Effector memory CD8-positive, alpha-beta T cell (primary cell): ENCODE data around the gene DNMT3A.

Experiments
- ATAC-seq: fragments of 150-1000 bp; cut with Tn5 transposase; replicated peaks from 2 replicates; pipeline ENCODE4 v1.10.0; 2021; ENCODE audit warnings: mild to moderate bottlenecking, moderate library complexity
- DNase-seq, 3 experiments: peaks; one replicate each; pipeline ENCODE4 v3.0.0; 2021
- H3K27ac Mint-ChIP-seq, 2 donors: one replicate each; pipeline ENCODE4 v1.8.0; 2022; ENCODE audit warnings: mild to moderate bottlenecking in 2 of 2, mixed read lengths in 2 of 2, moderate library complexity in 2 of 2
- H3K27me3 Mint-ChIP-seq, 2 donors: one replicate each; pipeline ENCODE4 v1.8.0; 2022; ENCODE audit warnings: mixed read lengths in 2 of 2
- H3K36me3 Mint-ChIP-seq: one replicate; pipeline ENCODE4 v1.8.0; 2022; ENCODE audit warnings: mild to moderate bottlenecking, moderate library complexity, mixed read lengths; ENCODE audit not compliant: insufficient read depth
- H3K4me1 Mint-ChIP-seq, 2 donors: one replicate each; pipeline ENCODE4 v1.8.0; 2022; ENCODE audit warnings: low read depth in 2 of 2, mixed read lengths in 2 of 2
- H3K4me3 Mint-ChIP-seq, 2 donors: one replicate each; pipeline ENCODE4 v1.8.0; 2022; ENCODE audit warnings: mild to moderate bottlenecking in 2 of 2, mixed read lengths in 2 of 2, moderate library complexity in 2 of 2
- H3K9me3 Mint-ChIP-seq, 2 donors: one replicate each; pipeline ENCODE4 v1.8.0; 2022; ENCODE audit warnings: mixed read lengths in 2 of 2

The DNMT3A gene

DNA sequence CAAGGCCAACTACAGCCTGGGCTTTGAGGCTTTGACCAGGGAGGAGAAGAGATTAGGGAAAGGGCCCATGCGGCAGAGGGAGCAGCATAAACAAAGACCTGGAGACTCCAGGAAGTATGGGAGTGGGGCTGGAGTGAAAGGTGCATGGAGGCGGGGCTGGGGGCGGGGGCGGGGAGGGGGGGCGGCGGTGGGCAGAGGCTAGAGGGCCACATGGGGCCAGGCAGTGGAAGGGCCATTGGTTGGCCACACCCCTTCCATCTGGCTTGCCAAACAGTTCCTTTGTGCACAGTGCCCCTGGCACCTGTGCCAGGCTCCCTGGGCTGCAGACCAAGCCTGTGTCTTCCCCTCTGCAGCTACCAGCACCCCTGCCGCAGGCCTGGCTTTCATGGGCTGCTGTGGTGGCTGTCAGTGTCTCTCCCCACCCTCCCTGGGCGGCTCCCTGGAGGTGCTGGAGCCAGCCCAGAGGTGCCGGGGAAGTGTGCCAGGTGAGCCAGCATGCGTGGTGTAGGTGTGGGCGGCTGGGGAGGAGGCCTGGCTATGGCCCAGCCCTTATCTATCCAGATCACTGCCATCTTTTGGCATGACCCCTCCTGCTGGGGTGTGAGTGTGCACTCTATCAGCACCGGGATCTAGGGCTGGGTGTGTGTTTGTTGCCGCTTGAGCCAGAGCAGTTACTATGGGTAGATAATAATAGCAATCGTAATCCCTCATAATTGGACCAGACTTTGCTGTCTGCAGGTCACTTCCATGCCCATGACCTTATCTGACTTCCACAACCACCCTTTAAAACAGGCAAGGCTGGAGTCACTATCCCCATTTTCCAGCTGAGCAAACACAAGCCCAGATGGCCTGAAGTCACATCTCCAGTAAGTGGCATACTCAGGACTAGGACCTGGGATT is 30.5 kb downstream of the DNMT3A start:
- no peak overlapping the region for H3K4me3 Mint-ChIP-seq
- H3K36me3 Mint-ChIP-seq: peaks cover 9% of the 10 kb centered on the region
- H3K9me3 Mint-ChIP-seq: no peaks in the 10 kb centered on the region
- no peaks in the 10 kb centered on the region for H3K27me3 Mint-ChIP-seq
- ATAC-seq: no peak
- H3K4me1 Mint-ChIP-seq: peaks cover 38 to 49% of the 10 kb centered on the region in 2 donors
- H3K27ac Mint-ChIP-seq: peak overlapping the region in 1 of 2 donors; percentile 86
- no peak for DNase-seq

DNA sequence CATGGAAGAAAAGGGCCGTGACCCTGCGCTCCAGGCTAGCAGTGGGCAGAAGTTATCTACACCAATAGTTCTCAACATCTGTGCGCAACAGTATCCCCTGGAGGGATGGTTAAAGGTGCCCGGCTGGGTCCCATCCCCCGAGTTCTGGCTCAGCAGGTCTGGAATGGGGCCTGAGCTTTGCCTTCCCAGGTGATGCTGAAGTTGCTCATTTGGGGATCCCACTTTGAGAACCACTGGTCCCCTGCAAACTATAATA is 31.1 kb downstream of the DNMT3A start:
- Mint-ChIP-seq H3K4me3 (no peak overlapping the region), H3K4me1 (peaks cover 41 to 50% of the 10 kb centered on the region in 2 donors), H3K27me3 (no peaks in the 10 kb centered on the region), H3K36me3 (peaks cover 9% of the 10 kb centered on the region), H3K27ac (peak overlapping the region; percentile 83 to 86), H3K9me3 (no peaks in the 10 kb centered on the region)
- DNase-seq (no peak), ATAC-seq (no peak)

DNA sequence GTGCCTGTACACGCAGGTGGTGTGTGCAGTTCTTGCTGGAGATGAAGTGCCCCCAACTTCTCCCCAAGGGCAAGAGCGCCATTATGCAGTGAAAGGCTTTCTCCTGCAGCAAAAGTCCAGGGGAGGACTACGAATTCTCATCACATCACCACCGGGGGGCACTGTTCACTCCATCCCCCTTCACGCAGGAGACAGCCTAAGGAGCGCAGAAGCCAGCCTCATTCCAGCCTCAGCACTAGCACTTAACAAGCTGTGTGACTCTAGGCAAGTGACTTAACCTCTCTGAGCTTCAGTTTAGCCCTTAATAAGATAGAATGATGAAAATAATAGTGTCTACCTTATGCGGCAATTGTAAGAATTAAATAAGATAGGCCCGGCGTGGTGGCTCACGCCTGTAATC is 32.3 kb downstream of the DNMT3A start:
- ATAC-seq: no peak
- peaks cover 13% of the 10 kb centered on the region for H3K36me3 Mint-ChIP-seq
- DNase-seq: peak; percentile 44 to 55 (median 48)
- peak overlapping the region; percentile 25 to 51 for H3K27ac Mint-ChIP-seq
- no peaks in the 10 kb centered on the region for H3K9me3 Mint-ChIP-seq
- H3K27me3 Mint-ChIP-seq: no peaks in the 10 kb centered on the region
- no peak overlapping the region for H3K4me3 Mint-ChIP-seq
- H3K4me1 Mint-ChIP-seq: peaks cover 49 to 55% of the 10 kb centered on the region in 2 donors

DNA sequence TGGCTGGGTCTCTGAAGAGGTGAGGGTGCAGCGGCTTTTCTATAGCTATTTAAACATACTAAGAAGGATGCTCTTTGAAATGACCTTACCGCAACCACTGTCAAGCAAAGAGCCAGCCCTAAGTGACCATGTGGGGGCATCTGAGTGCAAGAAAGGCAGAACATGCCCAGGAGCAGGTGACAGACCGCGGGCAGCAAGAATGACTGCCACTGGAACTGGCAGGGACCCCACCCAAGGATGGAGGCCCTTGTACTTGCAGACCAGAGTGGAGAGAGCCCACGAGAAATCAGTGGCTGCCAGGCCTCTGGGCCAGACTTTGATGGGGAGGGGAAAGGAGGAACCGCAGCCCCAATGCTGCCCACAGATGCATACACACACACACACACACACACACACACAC is 33.1 kb downstream of the DNMT3A start:
- ATAC-seq (no peak), DNase-seq (no peak)
- Mint-ChIP-seq H3K36me3 (peaks cover 14% of the 10 kb centered on the region), H3K27ac (peak overlapping the region; percentile 27 to 51), H3K9me3 (no peaks in the 10 kb centered on the region), H3K4me3 (no peak overlapping the region), H3K27me3 (no peaks in the 10 kb centered on the region), H3K4me1 (peaks cover 41 to 54% of the 10 kb centered on the region in 2 donors)

DNA sequence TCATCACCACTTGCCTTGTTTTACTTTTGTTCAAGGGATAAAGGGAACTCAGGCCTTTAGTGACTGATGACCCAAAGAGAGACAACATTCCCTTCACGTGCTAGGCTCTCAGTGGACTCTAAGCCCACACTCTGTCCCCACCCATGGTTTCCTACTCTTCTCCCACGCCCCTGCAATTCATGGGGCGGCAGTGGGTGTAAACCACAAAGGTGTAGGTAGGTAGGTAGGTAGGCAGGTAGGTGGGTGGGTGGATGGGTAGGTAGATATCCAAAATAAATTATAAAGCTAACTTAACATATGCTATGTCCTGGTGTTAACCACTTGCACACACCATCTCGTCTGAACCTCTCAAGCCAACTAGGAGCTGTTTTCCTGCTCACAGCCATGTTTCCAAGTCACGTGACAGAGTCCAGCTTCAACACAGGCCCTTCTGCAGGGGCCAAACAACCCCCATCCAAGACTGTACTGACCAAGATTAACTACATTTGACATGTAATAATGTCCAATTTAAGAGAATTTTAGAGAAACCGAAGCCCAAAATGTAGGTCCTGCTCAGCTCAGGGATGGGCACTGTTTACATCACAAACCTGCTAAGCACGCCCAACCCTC is 33.7 kb downstream of the DNMT3A start:
- Mint-ChIP-seq H3K4me3 (no peak overlapping the region), H3K27ac (peak overlapping the region; percentile 27 to 97), H3K4me1 (peaks cover 38 to 50% of the 10 kb centered on the region in 2 donors), H3K27me3 (no peaks in the 10 kb centered on the region), H3K36me3 (peaks cover 10% of the 10 kb centered on the region), H3K9me3 (no peaks in the 10 kb centered on the region)
- ATAC-seq (no peak), DNase-seq (no peak)

DNA sequence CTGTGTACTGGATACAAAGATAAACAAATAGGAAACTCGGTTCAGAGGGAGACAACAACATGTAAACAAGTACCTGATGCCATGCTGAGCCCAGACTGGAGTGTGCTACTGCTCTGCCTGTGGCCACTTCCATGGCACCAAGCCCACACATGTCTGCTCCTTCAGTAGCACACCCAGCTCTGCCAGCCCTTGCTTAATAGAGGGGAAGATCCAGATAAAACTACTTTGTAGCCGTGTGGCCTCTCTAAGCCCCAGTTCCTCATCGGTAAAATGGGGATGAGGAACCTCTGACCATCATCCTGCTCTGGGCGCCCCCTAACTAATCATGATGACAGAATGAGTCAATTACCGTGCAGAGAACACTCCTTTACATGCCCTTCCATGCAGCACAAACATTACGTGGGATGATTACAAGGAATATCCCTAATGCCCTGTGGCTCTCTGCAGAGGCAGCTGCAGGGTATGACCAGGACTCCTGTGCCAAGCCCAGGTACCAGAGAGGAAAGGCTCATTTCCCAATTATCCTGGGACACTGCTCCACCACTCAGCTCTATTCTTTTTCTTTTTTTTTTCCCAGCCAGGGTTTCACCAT is 34.9 kb downstream of the DNMT3A start:
- H3K27ac Mint-ChIP-seq: peak overlapping the region; percentile 49 to 97
- peaks cover 11% of the 10 kb centered on the region for H3K36me3 Mint-ChIP-seq
- no peaks in the 10 kb centered on the region for H3K27me3 Mint-ChIP-seq
- no peaks in the 10 kb centered on the region for H3K9me3 Mint-ChIP-seq
- DNase-seq (no peak), ATAC-seq (no peak)
- H3K4me1 Mint-ChIP-seq: peaks cover 42 to 56% of the 10 kb centered on the region in 2 donors
- H3K4me3 Mint-ChIP-seq: peak overlapping the region in 1 of 2 donors; percentile 73

DNA sequence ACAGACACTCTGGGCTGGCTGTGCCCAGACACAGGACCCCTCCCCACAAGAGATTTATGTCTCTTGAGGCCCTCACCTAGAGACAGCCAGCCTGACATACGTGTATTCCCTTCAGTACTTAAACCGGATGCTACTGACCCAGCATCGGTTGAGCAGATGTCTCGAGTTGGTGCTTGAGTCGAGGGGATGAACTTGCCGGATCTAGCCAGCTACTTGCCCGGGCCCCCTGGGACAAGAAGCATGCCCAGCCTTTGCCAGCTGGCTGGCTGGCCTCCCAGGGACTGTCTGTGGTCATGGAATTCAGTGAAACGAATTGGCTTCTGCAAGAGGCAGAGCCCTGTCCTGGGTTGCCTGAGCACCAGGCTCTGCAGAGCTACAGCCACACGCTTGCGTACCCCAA is 36.0 kb downstream of the DNMT3A start:
- Mint-ChIP-seq H3K36me3 (peaks cover 16% of the 10 kb centered on the region), H3K27me3 (no peaks in the 10 kb centered on the region), H3K27ac (peak overlapping the region; percentile 76 to 97), H3K4me1 (peaks cover 48 to 63% of the 10 kb centered on the region in 2 donors), H3K9me3 (no peaks in the 10 kb centered on the region), H3K4me3 (peak overlapping the region in 1 of 2 donors; percentile 73)
- no peak for ATAC-seq
- DNase-seq: no peak

DNA sequence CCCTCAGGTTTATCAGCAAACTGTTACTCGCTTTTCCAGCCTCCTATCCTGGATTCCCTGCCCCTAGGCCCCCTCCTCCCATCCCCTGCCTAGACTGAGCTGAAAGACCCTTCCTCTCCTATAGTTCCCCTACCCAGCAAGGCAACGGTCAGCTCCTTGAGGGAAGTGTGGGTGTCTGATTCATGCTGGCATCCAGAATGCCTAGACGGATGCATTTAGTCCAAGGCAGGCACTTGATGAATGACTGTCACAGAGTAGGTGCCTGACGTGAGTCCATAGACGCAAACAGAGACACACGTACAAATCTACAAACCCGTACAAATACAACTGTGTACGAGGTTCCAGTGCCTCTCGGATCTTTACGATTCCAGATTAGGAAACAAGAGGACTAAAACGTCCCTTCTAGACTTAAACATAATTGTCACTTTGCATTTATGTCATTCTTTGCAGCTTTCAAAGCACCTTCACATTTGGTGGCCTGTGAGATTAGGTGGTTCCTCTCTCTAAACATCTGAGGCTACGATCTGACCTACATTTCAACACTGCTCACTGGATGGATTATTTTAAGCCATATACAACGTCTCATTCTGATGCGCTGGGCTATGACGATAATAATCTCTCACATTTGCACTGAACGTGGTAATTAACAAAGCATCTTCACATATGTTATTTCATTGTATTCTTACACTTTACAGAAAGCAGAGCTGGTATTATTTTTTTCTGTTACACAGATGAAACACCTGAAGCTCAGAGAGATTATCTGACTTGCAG is 36.7 kb downstream of the DNMT3A start:
- peak in 1 of 3 experiments; percentile 21 for DNase-seq
- Mint-ChIP-seq H3K27me3 (no peaks in the 10 kb centered on the region), H3K9me3 (no peaks in the 10 kb centered on the region), H3K36me3 (peaks cover 16% of the 10 kb centered on the region), H3K4me3 (peak overlapping the region; percentile 40 to 73), H3K4me1 (peaks cover 43 to 59% of the 10 kb centered on the region in 2 donors), H3K27ac (peak overlapping the region; percentile 76 to 97)
- peak; percentile 76 for ATAC-seq

DNA sequence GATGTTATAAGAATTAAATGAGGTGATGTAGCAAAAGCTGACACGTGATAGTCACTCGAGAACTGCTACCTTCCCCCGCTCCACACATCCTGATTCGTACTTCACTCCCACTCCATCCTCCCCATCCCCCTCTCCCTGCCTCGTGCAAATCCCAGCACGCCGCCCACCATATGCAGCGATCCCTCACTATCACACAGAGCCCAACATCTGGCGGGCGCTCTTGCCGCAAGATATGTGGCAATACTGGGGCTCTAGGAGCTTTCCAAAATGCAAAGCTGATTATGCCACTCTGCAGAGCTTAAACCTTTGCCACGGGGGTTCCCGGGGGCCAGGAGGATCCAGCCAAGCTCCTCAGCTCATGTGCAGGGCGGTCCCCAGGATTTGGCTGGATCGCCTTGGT is 37.4 kb downstream of the DNMT3A start:
- Mint-ChIP-seq H3K9me3 (no peaks in the 10 kb centered on the region), H3K4me1 (peaks cover 38 to 54% of the 10 kb centered on the region in 2 donors), H3K27ac (peak overlapping the region; percentile 76 to 97), H3K27me3 (no peaks in the 10 kb centered on the region), H3K4me3 (peak overlapping the region in 1 of 2 donors; percentile 73), H3K36me3 (peaks cover 16% of the 10 kb centered on the region)
- ATAC-seq (no peak), DNase-seq (no peak)

DNA sequence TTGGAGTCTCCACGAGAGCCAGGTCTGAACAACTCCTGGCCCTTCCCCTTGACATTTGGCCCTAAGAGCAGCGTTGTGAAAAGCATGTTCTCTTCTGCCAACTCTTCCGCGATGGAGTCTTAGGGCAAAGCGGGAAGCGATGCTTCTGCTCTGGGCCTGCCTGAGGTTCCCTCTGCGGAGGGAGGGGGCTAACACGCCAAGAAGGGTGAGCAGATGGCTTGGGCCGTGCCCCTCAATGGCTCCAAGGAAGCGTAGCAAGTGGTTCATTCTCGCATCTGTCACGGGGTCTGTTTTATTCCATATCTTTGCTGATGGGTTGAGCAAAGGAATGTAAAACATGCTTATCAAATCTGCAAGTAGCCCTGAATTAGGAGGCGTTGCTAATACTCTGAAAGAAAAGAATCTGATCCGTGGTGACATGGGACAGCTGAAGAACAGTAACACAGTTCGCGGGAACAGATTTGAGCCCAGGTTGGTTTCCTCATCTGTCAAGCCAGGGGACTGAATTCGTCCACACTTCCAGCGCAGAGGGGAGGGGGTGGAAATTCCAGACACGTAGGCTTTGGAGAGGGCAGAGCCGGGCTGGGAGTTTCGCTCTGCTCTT is 38.0 kb downstream of the DNMT3A start:
- peaks cover 18% of the 10 kb centered on the region for H3K36me3 Mint-ChIP-seq
- H3K4me3 Mint-ChIP-seq: peak overlapping the region in 1 of 2 donors; percentile 23
- no peak for DNase-seq
- no peaks in the 10 kb centered on the region for H3K9me3 Mint-ChIP-seq
- no peak for ATAC-seq
- no peaks in the 10 kb centered on the region for H3K27me3 Mint-ChIP-seq
- peaks cover 36 to 48% of the 10 kb centered on the region in 2 donors for H3K4me1 Mint-ChIP-seq
- peak overlapping the region; percentile 76 to 97 for H3K27ac Mint-ChIP-seq

DNA sequence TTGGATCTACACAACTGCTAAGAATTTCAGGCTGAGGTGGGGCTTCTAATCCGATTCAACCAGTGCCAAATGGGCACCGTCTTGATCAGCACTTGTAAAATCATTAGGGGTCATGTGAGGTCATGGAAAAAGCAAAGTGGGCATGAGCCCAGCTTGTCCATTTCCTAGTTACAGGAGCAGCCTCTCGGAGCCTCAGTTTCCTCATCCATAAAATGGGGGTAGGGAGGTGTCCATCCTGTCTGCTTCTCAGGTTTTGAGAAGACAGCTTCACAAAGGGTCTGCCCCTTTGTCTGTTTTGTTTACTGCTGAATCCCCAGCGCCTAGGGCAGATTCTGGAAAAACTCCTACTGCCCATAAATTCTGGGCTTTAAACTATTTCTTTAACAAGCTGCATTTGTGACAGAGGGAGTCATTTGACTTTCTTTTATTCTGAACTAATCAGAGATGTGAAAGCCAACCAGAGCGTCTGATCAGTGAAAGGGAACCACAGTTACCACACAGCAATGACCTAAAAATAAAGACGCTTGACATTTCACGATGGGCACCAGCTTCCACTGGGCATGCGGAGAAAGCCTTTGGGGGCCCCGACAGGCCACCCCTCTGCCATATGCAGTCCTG is 38.9 kb downstream of the DNMT3A start:
- ATAC-seq (no peak), DNase-seq (no peak)
- H3K4me3 Mint-ChIP-seq: peak overlapping the region in 1 of 2 donors; percentile 53

DNA sequence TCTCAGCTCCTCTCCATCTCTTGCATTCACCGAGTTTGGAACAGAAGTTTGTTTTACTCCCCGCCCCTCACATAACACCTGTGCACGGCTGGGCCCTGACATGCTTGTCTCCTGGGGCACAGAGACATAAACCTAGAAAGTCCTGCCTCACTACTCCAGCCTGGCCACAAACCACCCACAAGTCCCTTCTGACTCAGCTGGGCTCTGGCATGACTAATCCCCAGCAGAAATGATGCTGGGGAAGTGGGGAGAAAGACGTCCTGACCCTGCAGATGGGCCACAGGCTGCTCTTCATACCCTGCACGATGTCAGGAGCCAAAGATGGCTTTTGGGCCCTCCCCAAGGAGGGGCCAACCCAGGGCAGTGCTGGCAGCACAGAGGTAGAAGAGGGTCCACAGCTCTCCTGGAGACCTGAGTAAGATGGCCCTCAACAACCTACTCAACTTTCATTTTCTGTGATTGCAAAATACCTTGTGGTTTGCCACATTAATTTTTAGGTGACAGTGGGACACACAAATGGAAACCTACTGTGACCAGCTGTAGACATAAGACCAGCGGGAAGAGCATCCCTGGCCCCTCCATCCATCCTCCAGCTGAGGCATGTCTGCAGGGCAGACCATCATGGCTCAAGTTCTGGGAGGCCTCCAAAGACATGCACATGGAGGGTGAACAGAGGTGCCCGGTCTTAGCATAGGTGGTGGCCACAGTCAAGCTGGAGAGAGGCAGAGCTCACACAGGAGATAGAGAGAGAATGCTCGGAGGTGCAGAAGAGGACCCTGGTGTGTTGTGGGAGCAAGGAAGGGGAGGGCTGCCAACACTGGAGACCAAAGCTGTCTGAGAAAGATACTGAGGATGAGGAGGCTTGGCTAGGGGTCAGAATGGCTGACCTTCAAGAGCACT is 40.0 kb downstream of the DNMT3A start:
- Mint-ChIP-seq H3K27me3 (no peaks in the 10 kb centered on the region), H3K27ac (peak overlapping the region; percentile 81 to 89), H3K9me3 (no peaks in the 10 kb centered on the region), H3K36me3 (peaks cover 14% of the 10 kb centered on the region), H3K4me1 (peaks cover 29 to 37% of the 10 kb centered on the region in 2 donors), H3K4me3 (peak overlapping the region; percentile 50 to 53)
- DNase-seq: peak; percentile 25 to 52 (median 49)
- peak; percentile 78 for ATAC-seq

More for the DNA sequence above, 38.9 kb downstream of the DNMT3A start:
- Mint-ChIP-seq H3K36me3 (peaks cover 19% of the 10 kb centered on the region), H3K4me1 (peaks cover 36 to 44% of the 10 kb centered on the region in 2 donors), H3K27me3 (no peaks in the 10 kb centered on the region), H3K9me3 (no peaks in the 10 kb centered on the region), H3K27ac (peak overlapping the region; percentile 46 to 89)
